DND-41 (cell line): ENCODE results near the gene C5orf52.

ENCODE experiments used
- ATAC-seq: fragments of 200-7000 bp; cut with Tn5 transposase; 3 replicates; pipeline ENCODE4 v1.9.1; 2021; ENCODE audit warnings: low read depth; ENCODE audit not compliant: insufficient read depth
- DNase-seq: peaks from one replicate; pipeline ENCODE4 v3.0.0-alpha.2; 2020
- H2AFZ ChIP-seq: 2 replicates; pipeline ENCODE4 v1.6.0; 2012; ENCODE audit warnings: low read depth, low read length
- H3K27ac ChIP-seq: 2 replicates; pipeline ENCODE4 v1.5.1; 2012; ENCODE audit warnings: low read length, inconsistent platforms
- H3K27me3 ChIP-seq: fragments of 200-600 bp; sonication (generic); 2 replicates; pipeline ENCODE4 v1.6.0; 2012; ENCODE audit warnings: low read length, mild to moderate bottlenecking, inconsistent platforms; ENCODE audit not compliant: insufficient read depth, poor library complexity
- H3K36me3 ChIP-seq: 2 replicates; pipeline ENCODE4 v1.5.1; 2012; ENCODE audit warnings: low read length, inconsistent platforms; ENCODE audit not compliant: insufficient read depth
- H3K4me1 ChIP-seq: 2 replicates; pipeline ENCODE4 v1.5.1; 2012; ENCODE audit warnings: mild to moderate bottlenecking, low read length; ENCODE audit not compliant: insufficient read depth
- H3K4me2 ChIP-seq: 2 replicates; pipeline ENCODE4 v1.6.0; 2012; ENCODE audit warnings: mild to moderate bottlenecking, moderate library complexity, low read length, inconsistent platforms; ENCODE audit not compliant: insufficient read depth
- H3K4me3 ChIP-seq, 2 experiments: fragments of 200-600 bp in 1 of 2; shearing (Covaris generic) in 1 of 2; 2 replicates each; pipeline ENCODE4 v1.5.1; 2012 to 2016; ENCODE audit warnings: inconsistent platforms in 2 of 2, low read length in 2 of 2, mild to moderate bottlenecking in 2 of 2, low read depth in 1 of 2, moderate library complexity in 1 of 2
- H3K79me2 ChIP-seq: 2 replicates; pipeline ENCODE4 v1.6.0; 2012; ENCODE audit warnings: low read length, inconsistent platforms; ENCODE audit not compliant: insufficient read depth
- H3K9ac ChIP-seq: 2 replicates; pipeline ENCODE4 v1.6.0; 2012; ENCODE audit warnings: low read depth, mild to moderate bottlenecking, inconsistent platforms, low read length, moderate library complexity
- H3K9me3 ChIP-seq: 2 replicates; pipeline ENCODE4 v1.5.1; 2012; ENCODE audit warnings: low read length, moderate library complexity, mild to moderate bottlenecking, inconsistent platforms; ENCODE audit not compliant: insufficient read depth, severe bottlenecking
- H4K20me1 ChIP-seq: 2 replicates; pipeline ENCODE4 v1.6.0; 2012; ENCODE audit warnings: low read length; ENCODE audit not compliant: insufficient read depth
- EZH2 ChIP-seq: IDR thresholded peaks from 3 replicates; pipeline ENCODE4 v1.6.1; 2012; ENCODE audit warnings: borderline replicate concordance, low read depth, mild to moderate bottlenecking, moderate library complexity, low read length, inconsistent platforms; ENCODE audit not compliant: severe bottlenecking
- TF ChIP-seq, protein P1 (sequence below): IDR thresholded peaks from 2 replicates; pipeline ENCODE4 v1.5.1; 2012; ENCODE audit warnings: borderline replicate concordance, low read length, moderate library complexity, mild to moderate bottlenecking; ENCODE audit not compliant: poor library complexity, severe bottlenecking; ENCODE audit errors: extremely low read depth

Gene C5orf52

DNA sequence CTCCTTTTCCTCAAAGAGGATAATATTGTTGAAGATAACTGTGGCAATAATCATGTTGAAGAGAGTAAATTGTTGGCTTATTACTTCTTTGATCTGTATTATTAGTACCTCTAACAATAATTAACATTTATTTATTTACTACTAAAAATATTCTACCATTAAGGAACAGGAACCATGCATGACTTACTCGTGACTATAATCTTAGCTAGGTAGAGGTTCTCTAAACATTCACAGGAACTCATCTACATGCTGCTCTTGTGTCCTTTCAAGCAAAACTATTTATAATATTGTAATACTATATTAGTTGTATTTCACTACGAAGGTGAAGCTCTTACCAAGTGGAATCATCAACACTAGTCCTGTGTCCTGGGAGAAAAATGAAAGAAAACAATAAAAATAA is 22.2 kb upstream of the C5orf52 start:
- Histone ChIP-seq H3K4me2 (no peak overlapping the region), H3K36me3 (no peaks in the 10 kb centered on the region), H3K27me3 (no peaks in the 10 kb centered on the region), H3K9ac (no peak overlapping the region), H3K27ac (no peak overlapping the region), H3K4me1 (no peaks in the 10 kb centered on the region), H2AFZ (no peak overlapping the region), H4K20me1 (no peaks in the 10 kb centered on the region), H3K9me3 (no peaks in the 10 kb centered on the region), H3K79me2 (no peaks in the 10 kb centered on the region), H3K4me3 (no peak overlapping the region)
- DNase-seq (no peak), ATAC-seq (no peak)
- TF ChIP-seq, protein P1, sequence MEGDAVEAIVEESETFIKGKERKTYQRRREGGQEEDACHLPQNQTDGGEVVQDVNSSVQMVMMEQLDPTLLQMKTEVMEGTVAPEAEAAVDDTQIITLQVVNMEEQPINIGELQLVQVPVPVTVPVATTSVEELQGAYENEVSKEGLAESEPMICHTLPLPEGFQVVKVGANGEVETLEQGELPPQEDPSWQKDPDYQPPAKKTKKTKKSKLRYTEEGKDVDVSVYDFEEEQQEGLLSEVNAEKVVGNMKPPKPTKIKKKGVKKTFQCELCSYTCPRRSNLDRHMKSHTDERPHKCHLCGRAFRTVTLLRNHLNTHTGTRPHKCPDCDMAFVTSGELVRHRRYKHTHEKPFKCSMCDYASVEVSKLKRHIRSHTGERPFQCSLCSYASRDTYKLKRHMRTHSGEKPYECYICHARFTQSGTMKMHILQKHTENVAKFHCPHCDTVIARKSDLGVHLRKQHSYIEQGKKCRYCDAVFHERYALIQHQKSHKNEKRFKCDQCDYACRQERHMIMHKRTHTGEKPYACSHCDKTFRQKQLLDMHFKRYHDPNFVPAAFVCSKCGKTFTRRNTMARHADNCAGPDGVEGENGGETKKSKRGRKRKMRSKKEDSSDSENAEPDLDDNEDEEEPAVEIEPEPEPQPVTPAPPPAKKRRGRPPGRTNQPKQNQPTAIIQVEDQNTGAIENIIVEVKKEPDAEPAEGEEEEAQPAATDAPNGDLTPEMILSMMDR: no peak
- TF ChIP-seq EZH2: no peak

DNA sequence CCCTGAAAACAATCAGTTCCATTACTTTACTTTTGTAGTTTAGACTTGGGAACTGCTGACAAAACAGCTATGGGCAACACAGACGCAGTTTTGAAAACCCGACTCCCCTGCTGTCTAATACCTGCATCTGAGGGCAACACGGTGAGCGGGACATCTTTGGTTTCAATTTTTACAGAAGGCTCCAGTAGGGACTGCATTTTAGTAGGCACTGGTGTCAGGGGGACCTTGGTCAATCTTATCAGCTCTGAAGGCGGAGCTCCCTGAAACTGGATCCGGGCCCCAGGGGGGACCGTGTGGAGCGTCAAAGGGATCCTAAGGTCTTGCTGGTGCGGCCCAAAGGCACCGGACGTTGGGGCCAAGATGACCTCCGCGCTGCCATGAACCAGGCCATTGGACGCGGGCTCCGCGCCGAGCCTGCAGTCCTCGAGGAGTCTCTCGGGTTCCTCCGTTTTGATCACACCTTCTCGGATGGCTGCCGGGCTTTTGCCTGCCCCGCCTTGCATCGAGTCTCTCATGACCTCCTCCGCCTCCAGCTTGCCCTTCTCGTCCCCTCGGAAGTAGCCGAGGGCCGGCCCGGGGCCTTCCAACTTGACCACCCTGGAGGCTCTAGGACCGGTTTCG is 20.2 kb upstream of the C5orf52 start:
- Histone ChIP-seq H3K27ac (no peak overlapping the region), H3K9ac (no peak overlapping the region), H3K4me2 (no peak overlapping the region), H3K79me2 (no peaks in the 10 kb centered on the region), H3K9me3 (peaks cover 2% of the 10 kb centered on the region), H3K36me3 (no peaks in the 10 kb centered on the region), H3K27me3 (no peaks in the 10 kb centered on the region), H3K4me3 (no peak overlapping the region), H2AFZ (no peak overlapping the region), H4K20me1 (no peaks in the 10 kb centered on the region), H3K4me1 (no peaks in the 10 kb centered on the region)
- ATAC-seq: no peak
- no peak for TF ChIP-seq EZH2
- TF ChIP-seq, protein P1: no peak
- no peak for DNase-seq

DNA sequence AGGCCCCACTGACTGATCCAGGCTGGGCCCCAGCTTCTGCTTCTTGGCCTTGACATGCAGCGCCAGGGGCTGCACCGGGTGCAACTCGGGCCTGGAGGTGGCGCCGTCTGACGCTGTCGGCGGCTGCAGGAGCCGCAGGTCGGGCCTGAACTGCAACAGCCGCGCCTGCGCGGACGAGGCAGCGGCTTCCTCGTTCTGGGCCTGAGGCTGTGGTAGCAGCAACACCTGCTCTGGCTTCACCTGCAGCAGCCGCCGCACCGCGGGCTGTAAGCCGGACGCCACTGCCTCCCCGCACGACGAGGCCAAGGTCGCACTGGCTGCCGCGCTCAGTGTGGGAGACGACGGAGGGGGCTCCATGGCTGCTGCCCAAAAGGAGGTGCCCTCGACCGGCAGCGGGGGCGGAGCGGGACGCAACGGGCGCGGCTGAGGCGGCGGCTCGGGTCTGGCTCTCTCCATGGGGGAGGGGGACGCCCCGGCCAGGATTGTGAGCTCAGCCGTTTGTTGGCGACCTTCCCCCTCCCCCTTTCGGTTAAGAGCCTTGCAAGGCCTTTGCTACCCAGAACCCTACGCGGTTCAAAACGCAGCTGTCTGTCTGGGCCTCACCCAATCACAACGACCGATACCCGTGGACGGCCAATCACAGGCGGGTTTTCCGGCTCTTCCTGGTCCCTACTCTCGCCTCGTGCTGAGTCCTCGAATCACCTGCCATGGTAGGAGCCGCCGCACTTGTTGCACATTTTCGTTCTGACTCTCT is 19.5 kb upstream of the C5orf52 start:
- ATAC-seq (no peak), DNase-seq (no peak)
- Histone ChIP-seq H3K4me2 (no peak overlapping the region), H3K27ac (no peak overlapping the region), H3K9me3 (peaks cover 8% of the 10 kb centered on the region), H3K9ac (no peak overlapping the region), H2AFZ (no peak overlapping the region), H3K27me3 (no peaks in the 10 kb centered on the region), H3K79me2 (no peaks in the 10 kb centered on the region), H3K36me3 (no peaks in the 10 kb centered on the region), H4K20me1 (no peaks in the 10 kb centered on the region), H3K4me1 (no peaks in the 10 kb centered on the region), H3K4me3 (no peak overlapping the region)
- no peak for TF ChIP-seq EZH2
- TF ChIP-seq, protein P1: no peak
